ENCODE results near the gene ABCB8.
"Not testable (repeated sequence)": the region's sequence is repeated elsewhere in the genome, so short reads cannot be mapped to it uniquely, and the experiment has no call there.

Gene ABCB8

GRCh38 chr7:150998341-150998740, 29.9 kb upstream of the ABCB8 start:
- DNase-seq (ENCODE audit: low spot score): no peak

GRCh38 chr7:150999001-150999400, 29.2 kb upstream of the ABCB8 start:
- DNase-seq (ENCODE audit: low spot score): no peak

DNA sequence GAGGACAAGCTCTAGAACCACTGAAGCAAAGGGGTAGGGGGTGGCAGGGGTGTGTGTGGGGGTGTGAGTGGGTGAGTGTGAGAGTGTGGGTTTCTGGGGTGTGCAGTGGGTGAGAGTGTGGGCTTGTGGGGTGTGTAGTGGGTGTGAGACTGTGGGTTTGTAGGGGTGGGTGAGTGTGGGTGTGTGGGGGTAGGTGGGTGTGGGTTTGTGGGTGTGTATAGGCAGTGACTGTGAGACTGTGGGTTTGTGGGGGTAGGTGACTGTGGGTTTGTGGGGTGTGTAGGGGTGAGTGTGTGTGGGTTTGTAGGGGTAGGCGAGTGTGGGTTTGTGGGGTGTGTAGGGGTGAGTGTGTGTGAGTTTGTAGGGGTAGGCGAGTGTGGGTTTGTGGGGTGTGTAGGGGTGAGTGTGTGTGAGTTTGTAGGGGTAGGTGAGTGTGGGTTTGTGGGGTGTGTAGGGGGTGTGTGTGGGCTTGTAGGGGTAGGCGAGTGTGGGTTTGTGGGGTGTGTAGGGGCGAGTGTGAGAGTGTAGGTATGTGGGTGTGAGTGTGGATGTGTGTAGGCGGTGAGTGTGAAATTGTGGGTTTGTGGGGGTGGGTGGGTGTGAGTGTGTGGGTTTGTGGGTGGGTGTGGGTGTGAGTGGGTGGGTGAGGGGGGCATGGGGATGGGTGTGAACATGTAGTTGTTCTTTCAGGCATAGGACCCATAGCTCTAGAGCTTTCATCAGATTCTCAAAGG, 28.6 kb upstream of the ABCB8 start:
- DNase-seq (ENCODE audit: low spot score): no peak

- DNase-seq (ENCODE audit: low spot score): no peak
These were observed 27.3 kb upstream of the ABCB8 start for GRCh38 chr7:151000897-151001495.

DNA sequence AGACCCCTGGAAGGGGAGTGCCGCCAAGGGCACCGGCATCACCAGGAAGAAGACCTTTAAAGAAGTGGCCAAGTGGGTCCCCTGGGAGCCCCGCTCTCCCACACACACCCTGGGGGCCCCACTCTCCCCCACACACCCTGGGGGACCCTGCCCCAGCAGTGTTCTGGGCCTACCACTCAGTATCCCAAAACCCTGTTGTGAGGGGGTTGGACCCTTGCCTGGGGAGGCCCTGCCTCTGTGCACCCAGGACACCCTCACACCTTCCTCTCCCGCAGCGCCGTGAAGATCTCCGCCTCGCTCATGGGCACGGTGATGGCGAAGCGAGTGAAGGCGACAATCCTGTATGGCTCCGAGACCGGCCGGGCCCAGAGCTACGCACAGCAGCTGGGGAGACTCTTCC, 26.7 kb upstream of the ABCB8 start:
- no peak for DNase-seq (ENCODE audit: low spot score)

DNA sequence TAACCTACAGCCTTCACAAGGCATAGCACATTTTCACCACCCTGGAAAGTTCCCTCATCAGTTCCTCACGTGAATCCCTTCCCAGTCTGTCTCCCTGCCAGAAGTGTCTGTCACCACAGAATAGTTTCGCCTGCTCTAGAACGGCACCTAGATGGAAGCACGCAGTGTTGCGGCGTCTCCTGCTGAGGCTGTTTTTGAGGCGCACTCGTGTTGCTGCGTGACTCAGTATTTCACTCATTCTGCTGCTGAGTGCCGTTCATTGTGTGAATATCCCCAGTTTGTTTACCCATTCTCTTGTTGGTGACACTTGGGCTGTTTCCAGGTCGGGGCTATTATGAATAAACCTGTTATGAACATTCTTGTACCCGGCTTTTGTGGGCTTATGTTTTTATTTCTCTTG, 24.7 kb upstream of the ABCB8 start:
- no peak for DNase-seq (ENCODE audit: low spot score)

- DNase-seq (ENCODE audit: low spot score): no peak
These were observed 22.7 kb upstream of the ABCB8 start for GRCh38 chr7:151005566-151005965.

- DNase-seq (ENCODE audit: low spot score): no peak
These were observed 21.5 kb upstream of the ABCB8 start for GRCh38 chr7:151006590-151007300.

- DNase-seq (ENCODE audit: low spot score): no peak
These were observed 20.8 kb upstream of the ABCB8 start for GRCh38 chr7:151007469-151007898.

DNA sequence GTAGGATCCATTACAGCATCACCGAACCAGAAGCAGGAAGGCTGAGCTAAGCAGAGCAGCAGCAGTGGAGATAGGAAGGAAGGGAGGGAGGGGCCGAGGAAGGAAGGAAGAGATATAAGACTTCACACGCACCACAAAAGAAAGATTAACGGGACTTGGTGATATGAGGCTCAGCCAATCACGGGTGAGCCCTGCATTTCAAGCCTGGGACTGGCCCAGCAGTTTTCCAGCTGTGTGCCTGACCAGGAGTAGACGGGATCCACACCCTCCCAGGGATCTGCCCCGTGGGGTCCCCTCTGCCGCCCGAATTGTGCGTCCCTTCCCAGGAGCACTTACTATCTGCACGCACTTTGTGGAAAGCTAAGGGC, 20.1 kb upstream of the ABCB8 start:
- DNase-seq (ENCODE audit: low spot score): no peak

DNA sequence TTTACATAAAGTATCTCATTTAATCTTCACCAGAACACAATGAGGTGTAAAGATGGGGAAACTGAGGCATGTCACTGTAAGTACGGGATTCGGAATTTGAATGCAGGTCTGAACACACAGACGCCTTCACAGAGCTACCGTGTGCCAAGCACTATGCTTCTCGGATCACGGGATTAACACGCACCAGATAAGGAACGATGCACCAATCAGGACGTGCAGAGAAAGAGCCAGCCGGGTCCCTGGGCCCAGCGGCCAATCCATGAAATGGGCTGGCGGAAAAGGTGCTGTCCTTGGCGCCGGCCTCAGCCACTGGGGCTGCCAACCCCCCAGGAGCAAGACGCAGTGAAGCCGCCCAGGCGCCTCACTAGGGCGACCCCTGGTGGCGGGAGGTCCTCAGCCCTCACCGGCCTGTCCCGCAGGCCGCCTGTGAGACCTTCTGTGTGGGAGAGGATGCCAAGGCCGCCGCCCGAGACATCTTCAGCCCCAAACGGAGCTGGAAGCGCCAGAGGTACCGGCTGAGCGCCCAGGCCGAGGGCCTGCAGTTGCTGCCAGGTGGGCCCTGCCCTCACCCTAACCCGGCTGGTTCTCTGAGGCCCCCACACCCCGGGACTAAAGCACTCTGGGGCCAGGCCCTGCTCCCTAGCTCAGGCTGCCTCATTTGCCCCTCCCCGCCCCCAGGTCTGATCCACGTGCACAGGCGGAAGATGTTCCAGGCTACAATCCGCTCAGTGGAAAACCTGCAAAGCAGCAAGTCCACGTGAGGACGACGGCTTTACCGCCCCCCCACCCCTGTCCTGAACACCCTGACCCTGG, 19.5 kb upstream of the ABCB8 start:
- DNase-seq (ENCODE audit: low spot score): peak; percentile 88

DNA sequence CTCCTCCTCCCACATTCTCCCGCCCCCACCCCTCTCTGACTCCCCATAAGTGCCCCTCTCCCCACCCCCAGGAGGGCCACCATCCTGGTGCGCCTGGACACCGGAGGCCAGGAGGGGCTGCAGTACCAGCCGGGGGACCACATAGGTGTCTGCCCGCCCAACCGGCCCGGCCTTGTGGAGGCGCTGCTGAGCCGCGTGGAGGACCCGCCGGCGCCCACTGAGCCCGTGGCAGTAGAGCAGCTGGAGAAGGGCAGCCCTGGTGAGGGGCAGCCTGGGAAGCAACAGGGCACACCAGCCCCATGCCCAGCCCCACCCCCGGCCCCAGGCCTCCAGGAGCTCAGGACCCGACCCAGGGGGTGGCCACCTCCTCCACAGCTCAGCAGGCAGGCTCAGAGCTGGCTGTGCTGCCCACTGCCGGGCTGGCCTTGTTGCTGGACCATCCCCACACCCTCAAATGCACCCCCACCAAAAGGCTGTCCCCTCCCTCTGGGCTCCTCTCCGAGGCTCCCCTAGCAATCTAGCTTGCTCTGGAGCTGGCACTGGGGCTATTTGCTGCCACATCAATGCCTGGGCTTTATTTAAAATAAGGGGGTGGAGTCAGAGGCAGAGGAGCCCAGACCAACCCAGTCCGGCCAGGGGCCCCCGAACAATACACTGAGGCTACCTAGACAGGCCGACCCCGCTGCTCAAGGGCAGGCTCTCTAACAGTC, 18.8 kb upstream of the ABCB8 start:
- no peak for DNase-seq (ENCODE audit: low spot score)

DNA sequence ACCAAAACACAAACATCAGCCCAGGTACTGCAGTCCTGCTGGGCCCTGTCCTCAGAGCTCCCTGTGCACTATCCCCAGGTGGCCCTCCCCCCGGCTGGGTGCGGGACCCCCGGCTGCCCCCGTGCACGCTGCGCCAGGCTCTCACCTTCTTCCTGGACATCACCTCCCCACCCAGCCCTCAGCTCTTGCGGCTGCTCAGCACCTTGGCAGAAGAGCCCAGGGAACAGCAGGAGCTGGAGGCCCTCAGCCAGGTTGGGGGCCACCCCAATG, 18.3 kb upstream of the ABCB8 start:
- no peak for DNase-seq (ENCODE audit: low spot score)

- no peak for DNase-seq (ENCODE audit: low spot score)
These were observed 17.7 kb upstream of the ABCB8 start for GRCh38 chr7:151010307-151011096.

DNA sequence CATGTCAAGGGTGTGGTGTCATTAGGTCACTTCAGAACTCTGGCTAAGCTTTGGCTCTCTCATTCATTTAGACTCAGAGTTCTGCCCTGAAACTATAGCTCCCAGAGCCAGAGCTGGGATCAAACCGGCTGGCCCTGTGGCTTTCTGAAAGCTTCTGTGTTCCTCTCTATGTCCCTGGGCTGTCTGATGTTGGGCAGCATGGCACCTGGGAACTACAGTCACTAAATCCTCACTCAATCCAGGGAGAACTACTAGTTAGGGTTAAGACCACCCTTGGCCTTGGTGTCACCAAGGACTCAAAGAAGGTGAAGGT, 17.2 kb upstream of the ABCB8 start:
- no peak for DNase-seq (ENCODE audit: low spot score)

- DNase-seq (ENCODE audit: low spot score): not testable (repeated sequence)
These were observed 16.6 kb upstream of the ABCB8 start for GRCh38 chr7:151011616-151012015.

GRCh38 chr7:151012031-151012692, 16.1 kb upstream of the ABCB8 start:
- no peak for DNase-seq (ENCODE audit: low spot score)

DNA sequence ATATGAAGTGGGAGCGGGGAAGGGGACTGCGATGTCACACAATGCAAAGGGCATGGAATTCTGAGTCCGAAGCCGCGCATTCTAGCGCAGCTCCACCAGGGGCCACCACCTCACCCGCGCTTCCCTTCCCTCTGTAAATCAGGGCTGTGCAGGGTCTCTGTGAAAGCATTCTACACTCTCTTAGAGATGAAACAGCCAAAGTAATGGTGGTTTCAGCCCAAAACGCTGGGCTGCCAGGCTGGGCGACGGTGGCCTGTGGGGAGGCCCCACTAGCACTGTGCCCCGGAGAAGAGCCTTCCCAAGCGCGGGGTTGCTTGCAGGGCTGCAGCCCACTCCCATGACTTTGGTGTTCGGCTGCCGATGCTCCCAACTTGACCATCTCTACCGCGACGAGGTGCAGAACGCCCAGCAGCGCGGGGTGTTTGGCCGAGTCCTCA, 15.3 kb upstream of the ABCB8 start:
- peak; percentile 48 for DNase-seq (ENCODE audit: low spot score)

- DNase-seq (ENCODE audit: low spot score): no peak
These were observed 14.9 kb upstream of the ABCB8 start for GRCh38 chr7:151013356-151013732.

GRCh38 chr7:151013733-151014497, 14.3 kb upstream of the ABCB8 start:
- DNase-seq (ENCODE audit: low spot score): no peak

Measured in hepatic stellate cell (primary cell).